K562 (cell line): Measurements from ENCODE around the gene TMEM88. TPM values are rescaled to one million over a fixed set of nuclear protein-coding genes. Genes with fewer than 3 reads are reported as not detected.

Source experiments
- ATAC-seq: fragments of 200-7000 bp; cut with Tn5 transposase; 3 replicates; pipeline ENCODE4 v1.9.1; 2020; ENCODE audit warnings: moderate library complexity
- BruUV-seq: library from RNA; stranded (reverse); fragments of 400-500 nt; replicated peaks from 2 replicates; lab custom pipeline; 2021; lab: Mats Ljungman, UMichigan
- CTCF ChIA-PET: fragments of 300-600 bp; formaldehyde crosslinking; extraction: SDS; loops from one replicate; lab custom pipeline; 2021; ENCODE audit warnings: low intra/inter-chr PET ratio; lab: Yijun Ruan, JAX
- POLR2A ChIA-PET: fragments of 300-600, 350-650 bp; sonication (Branson Sonifier 250); formaldehyde crosslinking; extraction: SDS; loops from one replicate; lab custom pipeline; 2021; ENCODE audit warnings: antibody characterized with exemption, inconsistent platforms; lab: Yijun Ruan, JAX
- DNase-seq, 4 experiments: peaks; one replicate each; pipeline versions ENCODE4 v3.0.0 to v3.0.0-alpha.2; 2011 to 2018; ENCODE audit warnings: low spot score in 3 of 4, mixed read lengths in 3 of 4; ENCODE audit errors: extremely low read depth in 1 of 4
- FAIRE-seq: peaks from 2 replicates; lab custom pipeline; 2011; peaks lifted over from hg19 to GRCh38; lab: Jason Lieb, UNC
- H2AFZ ChIP-seq: 2 replicates; pipeline ENCODE4 v1.6.0; 2011; ENCODE audit warnings: low read depth, low read length, control low read depth, inconsistent platforms
- H3K27ac ChIP-seq: fragments of 200-600 bp; 3 replicates; pipeline ENCODE4 v1.8.0; 2011; ENCODE audit warnings: low read depth, mild to moderate bottlenecking, control low read depth, inconsistent platforms, low read length, moderate library complexity, mixed read lengths; ENCODE audit errors: extremely low read depth
- H3K27me3 ChIP-seq, 2 experiments: fragments of 300-600 bp in 1 of 2; 2 replicates in 1 of 2; 3 replicates in 1 of 2; pipeline versions ENCODE4 v1.6.0 to v1.8.0; 2011; ENCODE audit warnings: inconsistent platforms in 2 of 2, low read length in 2 of 2, mild to moderate bottlenecking in 1 of 2, mixed read lengths in 1 of 2, moderate library complexity in 1 of 2; ENCODE audit not compliant: control insufficient read depth in 2 of 2, insufficient read depth in 2 of 2
- H3K36me3 ChIP-seq: fragments of 300-600 bp; 3 replicates; pipeline ENCODE4 v1.8.0; 2011; ENCODE audit warnings: mild to moderate bottlenecking, low read length, inconsistent platforms; ENCODE audit not compliant: control insufficient read depth, insufficient read depth
- H3K4me1 ChIP-seq, 2 experiments: fragments of 200-600 bp in 1 of 2; replicated peaks in 1 of 2; 2 replicates in 1 of 2; 3 replicates in 1 of 2; pipeline versions ENCODE4 v1.5.1 to v1.8.0; 2011; ENCODE audit warnings: inconsistent platforms in 2 of 2, low read length in 2 of 2, mild to moderate bottlenecking in 1 of 2, mixed read lengths in 1 of 2, moderate library complexity in 1 of 2; ENCODE audit not compliant: control insufficient read depth in 2 of 2, insufficient read depth in 2 of 2
- H3K4me2 ChIP-seq: 2 replicates; pipeline ENCODE4 v1.6.1; 2011; ENCODE audit warnings: low read length, control low read depth, inconsistent platforms, mixed read lengths; ENCODE audit not compliant: insufficient read depth
- H3K4me3 ChIP-seq: fragments of 200-600 bp; sonication (generic), shearing (Covaris generic); 2 replicates; pipeline ENCODE4 v1.5.1; 2016; ENCODE audit warnings: control low read depth, inconsistent platforms
- H3K79me2 ChIP-seq: fragments of 200-600 bp; 3 replicates; pipeline ENCODE4 v1.8.0; 2011; ENCODE audit warnings: low read length, inconsistent platforms; ENCODE audit not compliant: control insufficient read depth, insufficient read depth
- H3K9ac ChIP-seq, 2 experiments: 2 replicates each; pipeline versions ENCODE4 v1.6.0 to v1.6.1; 2011; ENCODE audit warnings: low read depth in 2 of 2, low read length in 2 of 2, control low read depth in 1 of 2, inconsistent platforms in 1 of 2, mild to moderate bottlenecking in 1 of 2, mixed read lengths in 1 of 2; ENCODE audit not compliant: insufficient read depth in 1 of 2
- H3K9me1 ChIP-seq: one replicate; pipeline ENCODE4 v1.6.0; 2011; ENCODE audit warnings: inconsistent platforms, mild to moderate bottlenecking, low read length, moderate library complexity; ENCODE audit not compliant: control insufficient read depth, insufficient read depth
- H3K9me3 ChIP-seq: replicated peaks from 2 replicates; pipeline ENCODE4 v1.5.1; 2011; ENCODE audit warnings: low read depth, low read length, inconsistent platforms; ENCODE audit not compliant: control insufficient read depth, insufficient read depth
- H4K20me1 ChIP-seq: replicated peaks from 2 replicates; pipeline ENCODE4 v1.6.1; 2011; ENCODE audit warnings: low read length, inconsistent platforms, mixed read lengths; ENCODE audit not compliant: control insufficient read depth, insufficient read depth
- ADNP ChIP-seq: fragments of 200-800 bp; sonication (Bioruptor generic); IDR thresholded peaks from 2 replicates; pipeline ENCODE4 v1.6.1; 2016; ENCODE audit warnings: missing genetic modification characterization, missing compliant biosample characterization
- CCNT2 ChIP-seq: IDR thresholded peaks from 2 replicates; pipeline ENCODE4 v1.6.1; 2011; ENCODE audit warnings: borderline replicate concordance, low read depth, mild to moderate bottlenecking, moderate library complexity, mixed read lengths, low read length; ENCODE audit not compliant: insufficient read length; ENCODE audit errors: extremely low read depth
- CTBP1 ChIP-seq: fragments of 450-650 bp; IDR thresholded peaks from 2 replicates; pipeline ENCODE4 v1.6.1; 2016; ENCODE audit warnings: borderline replicate concordance
- DPF2 ChIP-seq: fragments of 450-650 bp; IDR thresholded peaks from 2 replicates; pipeline ENCODE4 v1.6.1; 2016
- EGR1 ChIP-seq: fragments of 450-650 bp; conservative IDR thresholded peaks from 2 replicates; pipeline ENCODE4 v1.6.1; 2017; ENCODE audit warnings: mild to moderate bottlenecking
- HDAC1 ChIP-seq, 2 experiments: fragments of 450-650 bp; IDR thresholded peaks; 2 replicates each; pipeline ENCODE4 v1.6.1; 2016 to 2017; ENCODE audit warnings: inconsistent platforms in 1 of 2, mild to moderate bottlenecking in 1 of 2, moderate library complexity in 1 of 2
- NFIC ChIP-seq: fragments of 450-650 bp; IDR thresholded peaks from 2 replicates; pipeline ENCODE4 v1.6.1; 2017; ENCODE audit warnings: mild to moderate bottlenecking, inconsistent platforms
- POLR2H ChIP-seq: IDR thresholded peaks from 2 replicates; pipeline ENCODE4 v1.6.1; 2016; ENCODE audit warnings: missing genetic modification characterization, low read depth, mild to moderate bottlenecking, control low read depth, missing compliant biosample characterization, moderate library complexity
- RBFOX2 ChIP-seq: fragments of 200-400 bp; formaldehyde crosslinking; IDR thresholded peaks from 2 replicates; pipeline ENCODE4 v1.6.1; 2017; ENCODE audit warnings: low read depth, mild to moderate bottlenecking, low read length, moderate library complexity
- RCOR1 ChIP-seq, 2 experiments: IDR thresholded peaks; 2 replicates each; pipeline ENCODE4 v1.6.1; 2012; ENCODE audit warnings: low read depth in 2 of 2, low read length in 2 of 2, borderline replicate concordance in 1 of 2, improper control_type of control experiment in 1 of 2
- TEAD2 ChIP-seq: fragments of 450-650 bp; IDR thresholded peaks from 2 replicates; pipeline ENCODE4 v1.6.1; 2016; ENCODE audit warnings: missing genetic modification characterization, control low read depth, missing compliant biosample characterization
- TOE1 ChIP-seq, 2 experiments: fragments of 450-650 bp in 1 of 2; sonication (generic) in 1 of 2; formaldehyde crosslinking in 1 of 2; IDR thresholded peaks; 2 replicates each; pipeline versions ENCODE4 v1.7.1 to v1.8.0; 2016 to 2022; ENCODE audit warnings: borderline replicate concordance in 2 of 2, mild to moderate bottlenecking in 2 of 2, antibody characterized with exemption in 1 of 2, inconsistent platforms in 1 of 2, low read depth in 1 of 2, missing genetic modification reagents in 1 of 2, moderate library complexity in 1 of 2
- ZBTB17 ChIP-seq: fragments of 450-650 bp; formaldehyde crosslinking; IDR thresholded peaks from 2 replicates; pipeline ENCODE4 v1.4.0; 2020; ENCODE audit warnings: mild to moderate bottlenecking
- ZFX ChIP-seq: sonication (generic); formaldehyde crosslinking; IDR thresholded peaks from 2 replicates; pipeline ENCODE4 v1.8.0; 2022; ENCODE audit warnings: mild to moderate bottlenecking, missing genetic modification reagents, moderate library complexity
- ZNF263 ChIP-seq: sonication (generic); formaldehyde crosslinking; IDR thresholded peaks from 2 replicates; pipeline ENCODE4 v1.8.0; 2022; ENCODE audit warnings: mild to moderate bottlenecking, missing genetic modification reagents, borderline replicate concordance
- ZNF639 ChIP-seq, 2 experiments: fragments of 200-800 bp in 1 of 2; sonication (Bioruptor generic) in 1 of 2; sonication (generic) in 1 of 2; formaldehyde crosslinking in 1 of 2; IDR thresholded peaks in 1 of 2; conservative IDR thresholded peaks in 1 of 2; 2 replicates each; pipeline versions ENCODE4 v1.5.0 to v1.6.1; 2016 to 2020; ENCODE audit warnings: missing compliant biosample characterization in 1 of 2, missing genetic modification characterization in 1 of 2, missing genetic modification reagents in 1 of 2
- WGBS: fragments of 100-300 bp; shearing (Covaris generic); methylation state at CpG from one replicate; pipeline ENCODE4 v1.1.6; 2016; ENCODE audit warnings: low coverage, mixed read lengths; ENCODE audit not compliant: insufficient coverage; ENCODE audit errors: missing lambda C conversion rate; 5-methylcytosine and 5-hydroxymethylcytosine counted together
- in situ Hi-C: fragments of 300-500 bp; cut with MboI; formaldehyde crosslinking; loops from 4 replicates; pipeline ENCODE4 v1.15.0; 2018; ENCODE audit warnings: inconsistent platforms, mixed read lengths
- intact Hi-C: fragments of 100-400 bp; cut with micrococcal nuclease; formaldehyde crosslinking; loops from 2 replicates; pipeline ENCODE4 v1.14.2; 2022
- polyA plus RNA-seq, 8 experiments: library from polyadenylated mRNA; depleted of rRNA in 4 of 8; stranded (reverse) in 5 of 8; unstranded in 3 of 8; fragments of >200 nt; fragmentation: Nextera tagmentation in 2 of 8; fragmentation: Illumina TruSeq in 1 of 8; extraction: Ambion mirVana in 2 of 8; extraction: Trizol in 1 of 8; gene quantifications; 2 replicates each; pipeline versions ENCODE4 v1.2.1 to v1.2.3, GENCODE V29; 2011 to 2014; ENCODE audit warnings: inconsistent platforms in 1 of 8, missing spikeins in 1 of 8
- total RNA-seq, 7 experiments: library from RNA; depleted of rRNA in 6 of 7; stranded (reverse); fragments of >200 nt in 6 of 7; fragmentation: Illumina TruSeq in 2 of 7; extraction: Trizol in 2 of 7; gene quantifications; 2 replicates each; pipeline versions ENCODE4 v1.2.1 to v1.2.3, GENCODE V29; 2011 to 2021; ENCODE audit warnings: low replicate concordance in 1 of 7
- TF ChIP-seq, protein P1 (sequence below): sonication (generic); formaldehyde crosslinking; IDR thresholded peaks from 2 replicates; pipeline ENCODE4 v1.8.0; 2022; ENCODE audit warnings: missing genetic modification reagents, mild to moderate bottlenecking, moderate library complexity, borderline replicate concordance

Gene TMEM88
- total and polyA plus RNA-seq, 9 of the 15 experiments (the other 6 are each of a cell fraction or from before 2014, with no cell fraction given): 0.10 to 1.4 (median 0.36) TPM; not detected in 3

GRCh38 chr17:7887482-7888183 is 32.8 kb downstream of the TMEM88 start:
- Histone ChIP-seq H3K79me2 (peaks cover 51% of the 10 kb centered on the region), H3K9me3 (no peaks in the 10 kb centered on the region), H2AFZ (peak overlapping the region; percentile 60), H3K27me3 (no peaks in the 10 kb centered on the region), H3K9ac (peak overlapping the region; percentile 86 to 87), H3K36me3 (peaks cover 21% of the 10 kb centered on the region; the same call in 1 of the 3 replicates), H3K9me1 (peaks cover 3% of the 10 kb centered on the region), H3K4me3 (peak overlapping the region; percentile 66), H3K4me2 (peak overlapping the region; percentile 92), H3K27ac (peak overlapping the region; percentile 97), H4K20me1 (no peaks in the 10 kb centered on the region; the same call in 1 of the 2 replicates), H3K4me1 (peaks cover 21 to 31% of the 10 kb centered on the region in 2 experiments; a peak in 4 of 5 replicates)
- CTCF ChIA-PET: no interaction called here
- POLR2A ChIA-PET: no interaction called here
- intact Hi-C loops: loop anchor here (2.0 kb wide), 1 partner anchor 31 kb away; the partner anchor contains the start of gene NAA38
- 3% methylated on average over 16 of the region's 35 CpGs for WGBS
- in situ Hi-C loops: no loop called here
- FAIRE-seq: peak; percentile 92
- BruUV-seq: no TSS peak
- ATAC-seq: peak; percentile 91
- peak; percentile 81 to 92 (median 88) for DNase-seq
- peak; percentile 83; the same call in 1 of the 2 replicates for TF ChIP-seq ZNF263 (CRISPR knock-in tag)
- peak; percentile 88 for TF ChIP-seq CCNT2
- peak; percentile 58 for TF ChIP-seq RBFOX2
- 0 out of 2 replicates have a peak, but pooled peaks have one; percentile 5 for TF ChIP-seq DPF2
- TF ChIP-seq TEAD2 (tag): no peak
- TF ChIP-seq ADNP (tag): no peak
- TF ChIP-seq RCOR1 (IDR thresholded peaks at IDR 0.05; ENCODE audit: borderline replicate concordance in 1 of 2, low read depth in 2 of 2, low read length in 2 of 2): peak in 1 of 2 experiments; percentile 53; a peak in 1 of 4 replicates
- peak in 1 of 2 experiments; percentile 51; a peak in 1 of 4 replicates for TF ChIP-seq ZNF639 (CRISPR knock-in tag; conservative IDR thresholded peaks at IDR 0.05 in 1 of 2, IDR thresholded peaks at IDR 0.05 in 1 of 2)
- TF ChIP-seq, protein P1, sequence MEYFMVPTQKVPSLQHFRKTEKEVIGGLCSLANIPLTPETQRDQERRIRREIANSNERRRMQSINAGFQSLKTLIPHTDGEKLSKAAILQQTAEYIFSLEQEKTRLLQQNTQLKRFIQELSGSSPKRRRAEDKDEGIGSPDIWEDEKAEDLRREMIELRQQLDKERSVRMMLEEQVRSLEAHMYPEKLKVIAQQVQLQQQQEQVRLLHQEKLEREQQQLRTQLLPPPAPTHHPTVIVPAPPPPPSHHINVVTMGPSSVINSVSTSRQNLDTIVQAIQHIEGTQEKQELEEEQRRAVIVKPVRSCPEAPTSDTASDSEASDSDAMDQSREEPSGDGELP (CRISPR knock-in tag): peak; percentile 37; the same call in 1 of the 2 replicates
- peak; percentile 87 for TF ChIP-seq NFIC
- no peak for TF ChIP-seq POLR2H
- 0 out of 2 replicates have a peak, but pooled peaks have one; percentile 28 for TF ChIP-seq ZFX (CRISPR knock-in tag)
- TF ChIP-seq CTBP1: peak; percentile 24; the same call in 1 of the 2 replicates
- peak; percentile 32 for TF ChIP-seq EGR1
- TF ChIP-seq ZBTB17 (CRISPR knock-in tag): 0 out of 2 replicates have a peak, but pooled peaks have one; percentile 20
- 0 out of 2 replicates have a peak, but pooled peaks have one; percentile 25 for TF ChIP-seq TOE1 (IDR thresholded peaks at IDR 0.05; ENCODE audit: borderline replicate concordance)
- TF ChIP-seq TOE1 (CRISPR knock-in tag; IDR thresholded peaks at IDR 0.05; ENCODE audit: borderline replicate concordance, low read depth): no peak
- TF ChIP-seq HDAC1 (IDR thresholded peaks at IDR 0.05): 0 out of 4 replicates have a peak, but pooled peaks of 1 of the 2 experiments have one; percentile 25
